Fibroblast of villous mesenchyme (primary cell): ENCODE results near the gene LNP1. TPM values are rescaled to one million over a fixed set of nuclear protein-coding genes. Genes with fewer than 3 reads are reported as not detected.

ENCODE experiments used
- DNase-seq: peaks from one replicate; pipeline ENCODE4 v3.0.0-alpha.2; 2010; ENCODE audit warnings: low read depth
- H3K4me3 ChIP-seq: 2 replicates; pipeline ENCODE4 v1.5.1; 2011; ENCODE audit warnings: low read depth, mild to moderate bottlenecking, low read length
- total RNA-seq: library from RNA; depleted of rRNA; stranded (reverse); fragments of >200 nt; gene quantifications from 2 replicates; pipeline ENCODE4 v1.2.3, GENCODE V29; 2012
- TF ChIP-seq, protein P1 (sequence below): IDR thresholded peaks from 2 replicates; pipeline ENCODE4 v1.5.1; 2012; ENCODE audit warnings: low read depth, mild to moderate bottlenecking, low read length; ENCODE audit not compliant: insufficient read depth

The LNP1 gene
- total RNA-seq, 1 donor = 4.7 TPM

DNA sequence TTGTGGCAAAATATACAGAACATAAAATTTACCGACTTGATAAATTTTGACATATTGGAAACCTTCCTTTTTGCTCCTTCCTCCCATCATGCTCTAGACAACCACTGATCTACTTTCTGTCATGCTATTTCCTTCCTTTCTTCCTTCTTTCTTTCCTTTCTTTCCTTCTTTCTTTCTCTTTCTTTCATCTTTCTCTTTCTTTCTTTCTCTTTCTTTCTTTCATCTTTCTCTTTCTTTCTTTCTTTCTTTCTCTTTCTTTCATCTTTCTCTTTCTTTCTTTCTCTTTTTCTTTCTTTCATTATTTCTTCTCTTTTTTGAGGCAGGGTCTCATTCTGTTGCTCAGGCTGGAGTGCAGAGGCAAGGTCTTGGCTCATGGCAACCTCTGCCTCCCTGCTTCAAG, 82.2 kb downstream of the LNP1 start:
- no peak for DNase-seq
- TF ChIP-seq, protein P1, sequence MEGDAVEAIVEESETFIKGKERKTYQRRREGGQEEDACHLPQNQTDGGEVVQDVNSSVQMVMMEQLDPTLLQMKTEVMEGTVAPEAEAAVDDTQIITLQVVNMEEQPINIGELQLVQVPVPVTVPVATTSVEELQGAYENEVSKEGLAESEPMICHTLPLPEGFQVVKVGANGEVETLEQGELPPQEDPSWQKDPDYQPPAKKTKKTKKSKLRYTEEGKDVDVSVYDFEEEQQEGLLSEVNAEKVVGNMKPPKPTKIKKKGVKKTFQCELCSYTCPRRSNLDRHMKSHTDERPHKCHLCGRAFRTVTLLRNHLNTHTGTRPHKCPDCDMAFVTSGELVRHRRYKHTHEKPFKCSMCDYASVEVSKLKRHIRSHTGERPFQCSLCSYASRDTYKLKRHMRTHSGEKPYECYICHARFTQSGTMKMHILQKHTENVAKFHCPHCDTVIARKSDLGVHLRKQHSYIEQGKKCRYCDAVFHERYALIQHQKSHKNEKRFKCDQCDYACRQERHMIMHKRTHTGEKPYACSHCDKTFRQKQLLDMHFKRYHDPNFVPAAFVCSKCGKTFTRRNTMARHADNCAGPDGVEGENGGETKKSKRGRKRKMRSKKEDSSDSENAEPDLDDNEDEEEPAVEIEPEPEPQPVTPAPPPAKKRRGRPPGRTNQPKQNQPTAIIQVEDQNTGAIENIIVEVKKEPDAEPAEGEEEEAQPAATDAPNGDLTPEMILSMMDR = no peak
- no peak overlapping the region for H3K4me3 ChIP-seq

DNA sequence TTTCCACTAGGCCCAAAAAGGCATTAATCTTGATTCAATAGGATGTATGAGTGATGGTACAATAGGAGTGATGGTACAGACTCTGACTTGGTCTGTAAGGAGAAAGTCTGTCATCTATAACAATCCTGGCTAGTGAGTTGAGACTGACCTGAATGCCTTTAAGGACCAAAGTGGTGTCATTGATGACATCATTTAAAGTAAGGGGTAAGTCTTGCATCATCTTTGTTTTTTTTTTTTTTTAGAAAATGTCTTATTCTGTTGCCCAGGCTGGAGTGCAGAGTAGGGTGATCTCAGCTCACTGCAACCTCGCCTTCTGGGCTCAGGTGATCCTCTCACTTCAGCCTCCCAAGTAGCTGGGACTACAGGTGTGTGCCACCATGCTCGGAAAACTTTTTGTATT, 85.5 kb downstream of the LNP1 start:
- H3K4me3 ChIP-seq = no peak overlapping the region
- peak; percentile 7 for DNase-seq
- TF ChIP-seq, protein P1 = no peak

GRCh38 chr3:100489118-100489517, 87.8 kb downstream of the LNP1 start:
- TF ChIP-seq, protein P1 = no peak
- DNase-seq = no peak
- no peak overlapping the region for H3K4me3 ChIP-seq

GRCh38 chr3:100492059-100493006, 91.0 kb downstream of the LNP1 start, which contains the start of gene TMEM45A:
Gene TMEM45A (plus strand): TSS chr3:100492619. CDS start chr3:100555212, 62,593 bp downstream.
- H3K4me3 ChIP-seq = peak within 1 kb of the TSS; percentile 71
- TF ChIP-seq, protein P1 = no peak
- peak; percentile 98 for DNase-seq

DNA sequence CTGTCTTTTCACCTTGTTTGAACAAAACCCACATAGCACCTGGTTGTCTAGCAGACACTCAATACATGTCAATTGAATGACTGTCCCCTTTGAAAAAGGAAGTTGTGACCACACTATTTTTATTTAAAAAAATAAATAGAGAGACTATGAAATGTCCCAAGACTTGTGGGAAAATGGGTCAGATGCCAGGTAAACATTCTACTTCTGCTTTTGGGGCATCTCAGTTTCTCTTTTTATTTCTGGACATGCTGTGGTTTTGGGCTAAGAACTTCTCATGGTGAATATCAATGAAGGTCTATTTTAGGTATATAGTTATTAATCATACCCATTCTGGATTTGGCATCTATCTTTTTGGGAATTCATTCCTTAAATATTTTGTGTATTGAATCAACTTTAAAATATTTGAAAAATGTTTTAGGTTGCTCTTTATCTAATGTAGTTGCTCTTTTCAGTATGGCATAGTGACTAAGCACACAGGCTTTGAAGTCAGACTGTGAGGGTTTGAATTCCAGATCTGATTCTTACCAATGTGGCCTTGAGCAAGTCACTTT, 95.4 kb downstream of the LNP1 start:
- DNase-seq = peak; percentile 28
- TF ChIP-seq, protein P1 = no peak
- no peak overlapping the region for H3K4me3 ChIP-seq

- no peak for DNase-seq
- no peak overlapping the region for H3K4me3 ChIP-seq
- TF ChIP-seq, protein P1 = no peak
These were observed 98.3 kb downstream of the LNP1 start for GRCh38 chr3:100499651-100500050.
